Thoracic aorta (tissue), 2 donors: Measurements from ENCODE around the gene ARL17A. TPM values are rescaled to one million over a fixed set of nuclear protein-coding genes. Genes with fewer than 3 reads are reported as not detected.
"Not testable (repeated sequence)": the region's sequence is repeated elsewhere in the genome, so short reads cannot be mapped to it uniquely, and the experiment has no call there.

Source experiments
- ATAC-seq: fragments of 150-250 bp; one replicate; pipeline ENCODE4 v1.8.0; 2017; ENCODE audit warnings: low read depth; ENCODE audit not compliant: insufficient number of reproducible peaks, low FRiP score
- DNase-seq: peaks from one replicate; pipeline ENCODE4 v3.0.0-alpha.2; 2020; ENCODE audit warnings: low spot score
- H3K27ac ChIP-seq, 2 donors: fragments of 200-600 bp; sonication (generic); 1 replicate in 1 of 2; 2 replicates in 1 of 2; pipeline ENCODE4 v1.5.1; 2016; ENCODE audit warnings: mild to moderate bottlenecking in 2 of 2, moderate library complexity in 2 of 2
- H3K27me3 ChIP-seq: fragments of 200-600 bp; sonication (generic); replicated peaks from 2 replicates; pipeline ENCODE4 v1.6.0; 2016; ENCODE audit warnings: mild to moderate bottlenecking; ENCODE audit not compliant: insufficient read depth
- H3K36me3 ChIP-seq: fragments of 200-600 bp; sonication (generic); one replicate; pipeline ENCODE4 v1.5.1; 2016
- H3K4me1 ChIP-seq, 2 donors: fragments of 200-600 bp; sonication (generic); 1 replicate in 1 of 2; 2 replicates in 1 of 2; pipeline versions ENCODE4 v1.5.1 to v1.6.0; 2016; ENCODE audit warnings: low read depth in 2 of 2, mild to moderate bottlenecking in 1 of 2; ENCODE audit not compliant: control insufficient read depth in 1 of 2
- H3K4me3 ChIP-seq: fragments of 200-600 bp; sonication (generic); 2 replicates; pipeline ENCODE4 v1.5.1; 2016; ENCODE audit warnings: mild to moderate bottlenecking
- H3K9me3 ChIP-seq: fragments of 200-600 bp; sonication (generic); 2 replicates; pipeline ENCODE4 v1.5.1; 2016
- total RNA-seq, 2 donors: library from RNA; depleted of rRNA; stranded (reverse); fragments of >200 nt; gene quantifications; one replicate each; pipeline versions ENCODE4 v1.1.0 to v1.2.3, GENCODE V29; 2016

The ARL17A gene
- total RNA-seq, 2 donors from 2014 or later = 13.7 to 16.1 TPM

DNA sequence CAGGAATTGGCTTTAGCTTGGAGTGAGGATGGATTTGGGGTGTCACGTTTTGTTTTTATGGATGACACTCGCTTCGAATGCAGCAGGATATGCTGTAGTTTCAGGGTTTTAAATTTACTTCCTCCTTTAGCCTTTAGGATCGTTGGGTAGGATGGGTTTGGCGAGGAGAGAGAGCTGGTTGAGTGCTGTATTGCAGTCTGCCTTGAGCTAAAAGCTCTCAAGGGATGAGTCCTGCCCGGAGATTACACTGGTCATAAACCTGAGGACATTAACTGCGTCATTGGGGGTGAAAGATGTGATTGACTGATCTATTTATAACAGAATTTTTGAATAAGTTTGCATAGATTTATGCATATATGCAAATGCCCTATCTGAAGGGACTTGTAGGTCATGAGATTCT lies 11.8 kb upstream of the ARL17A start:
- H3K36me3 ChIP-seq, H3K4me1 ChIP-seq, H3K4me3 ChIP-seq, H3K27ac ChIP-seq, DNase-seq, H3K9me3 ChIP-seq, H3K27me3 ChIP-seq: not testable (repeated sequence)
- peak; percentile 50 for ATAC-seq

- not testable (repeated sequence) for H3K36me3 ChIP-seq, H3K4me3 ChIP-seq, H3K27me3 ChIP-seq, DNase-seq, H3K4me1 ChIP-seq, H3K9me3 ChIP-seq, H3K27ac ChIP-seq
- peak; percentile 74 for ATAC-seq
Measured at GRCh38 chr17:46590157-46591146, 11.0 kb upstream of the ARL17A start, which contains the start of gene NSF. TSS of gene NSF (plus strand) at chr17:46590669. CDS start at chr17:46590776, 107 bp downstream.

GRCh38 chr17:46585444-46585843 lies 6.0 kb upstream of the ARL17A start:
- ATAC-seq, H3K4me1 ChIP-seq, DNase-seq, H3K4me3 ChIP-seq, H3K27me3 ChIP-seq, H3K36me3 ChIP-seq, H3K27ac ChIP-seq, H3K9me3 ChIP-seq: not testable (repeated sequence)

DNA sequence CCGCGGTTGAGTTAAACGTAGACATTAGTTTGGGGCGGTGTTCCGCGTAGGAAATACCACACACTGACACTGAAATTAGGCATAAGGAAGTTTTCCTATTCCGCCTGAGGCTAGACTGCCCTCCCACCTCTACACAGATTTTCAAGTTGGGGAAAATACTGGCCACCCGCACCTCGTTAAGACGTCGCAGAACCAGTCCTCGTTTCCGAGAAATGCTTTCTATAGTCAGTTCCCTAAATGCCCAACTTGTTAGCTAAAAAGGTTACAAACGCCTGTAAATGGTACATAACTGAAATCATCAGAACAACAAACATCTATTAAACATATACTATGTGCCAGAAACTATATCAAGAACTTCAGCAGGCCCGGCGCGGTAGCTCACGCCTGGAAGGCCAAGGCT lies 591 bp upstream of the ARL17A start:
- not testable (repeated sequence) for H3K27me3 ChIP-seq, H3K36me3 ChIP-seq, H3K9me3 ChIP-seq, DNase-seq, H3K4me1 ChIP-seq, ATAC-seq
- peak overlapping the region in 1 of 2 donors; percentile 58 for H3K27ac ChIP-seq
- H3K4me3 ChIP-seq = peak overlapping the region; percentile 55

DNA sequence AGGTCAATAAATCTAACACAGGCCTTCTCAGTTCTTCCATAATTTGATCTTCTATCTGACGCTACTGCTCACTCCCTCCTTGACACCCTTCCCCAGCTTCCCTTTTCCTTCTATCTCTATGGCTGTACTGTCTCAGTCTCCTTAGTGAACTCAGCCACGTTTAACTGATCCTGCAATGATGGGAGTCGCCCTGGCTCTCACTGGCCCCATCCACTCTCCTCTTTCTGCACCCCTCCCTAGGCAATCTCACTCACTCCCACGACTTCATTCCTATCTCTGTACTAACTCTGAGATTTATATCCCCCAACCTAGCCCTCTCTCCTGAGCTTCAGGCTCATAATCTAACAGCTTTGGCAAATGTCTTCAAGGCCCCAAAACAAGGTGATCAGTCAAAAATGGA lies 7.7 kb downstream of the ARL17A start:
- not testable (repeated sequence) for H3K27me3 ChIP-seq, H3K9me3 ChIP-seq, ATAC-seq, H3K36me3 ChIP-seq, DNase-seq, H3K4me1 ChIP-seq, H3K27ac ChIP-seq, H3K4me3 ChIP-seq

DNA sequence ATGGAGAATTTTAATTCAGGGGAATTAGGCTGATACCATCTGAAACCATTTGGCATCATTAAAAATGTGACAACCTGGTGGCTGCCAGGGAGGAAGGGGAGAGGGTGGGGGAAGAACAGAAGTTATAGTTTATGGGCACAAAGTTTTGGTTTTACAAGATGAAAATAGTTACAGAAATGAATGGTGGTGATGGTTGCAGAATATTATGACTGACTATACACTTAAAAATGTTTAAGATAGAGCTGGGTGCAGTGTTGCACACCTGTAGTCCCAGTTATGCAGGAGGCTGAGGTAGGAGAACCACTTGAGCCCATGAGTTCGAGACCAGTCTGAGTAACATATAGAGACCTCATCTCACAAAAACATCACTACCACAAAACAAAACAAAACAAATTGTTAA lies 12.5 kb downstream of the ARL17A start:
- not testable (repeated sequence) for DNase-seq, H3K27me3 ChIP-seq, H3K4me3 ChIP-seq, ATAC-seq, H3K36me3 ChIP-seq, H3K9me3 ChIP-seq, H3K4me1 ChIP-seq, H3K27ac ChIP-seq

GRCh38 chr17:46566284-46566683 lies 13.2 kb downstream of the ARL17A start:
- not testable (repeated sequence) for H3K9me3 ChIP-seq, H3K27me3 ChIP-seq, ATAC-seq, H3K4me3 ChIP-seq, DNase-seq, H3K4me1 ChIP-seq, H3K27ac ChIP-seq, H3K36me3 ChIP-seq

DNA sequence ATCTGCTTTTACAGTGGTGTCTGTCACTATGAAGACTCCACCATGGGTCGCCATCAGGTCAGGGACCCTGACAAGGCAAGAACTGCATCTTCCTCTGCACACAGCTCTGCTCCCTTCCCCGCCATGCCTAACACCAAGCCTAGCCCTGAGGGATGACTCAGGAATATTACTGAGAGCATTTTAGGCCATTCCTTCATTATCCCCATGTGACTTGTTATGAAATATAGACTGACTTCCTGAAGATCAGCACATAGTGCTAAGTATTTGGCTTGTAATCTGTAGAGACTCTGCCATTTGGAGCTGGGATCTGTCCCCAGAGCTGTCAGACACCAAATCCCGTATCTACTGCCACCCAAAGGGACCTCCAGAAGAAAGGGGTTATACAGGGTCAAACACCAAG lies 19.4 kb downstream of the ARL17A start:
- not testable (repeated sequence) for H3K9me3 ChIP-seq

GRCh38 chr17:46559155-46559554 lies 20.3 kb downstream of the ARL17A start:
- H3K27me3 ChIP-seq, H3K27ac ChIP-seq, ATAC-seq: not testable (repeated sequence)

More for the DNA sequence above, 19.4 kb downstream of the ARL17A start:
- not testable (repeated sequence) for ATAC-seq, H3K4me3 ChIP-seq, H3K36me3 ChIP-seq, H3K27me3 ChIP-seq, DNase-seq, H3K4me1 ChIP-seq, H3K27ac ChIP-seq

GRCh38 chr17:46548607-46549006 lies 30.9 kb downstream of the ARL17A start:
- not testable (repeated sequence) for H3K4me1 ChIP-seq, H3K9me3 ChIP-seq, H3K27ac ChIP-seq, H3K4me3 ChIP-seq, H3K36me3 ChIP-seq, DNase-seq, H3K27me3 ChIP-seq, ATAC-seq

More at GRCh38 chr17:46559155-46559554, 20.3 kb downstream of the ARL17A start:
- not testable (repeated sequence) for H3K4me1 ChIP-seq, H3K9me3 ChIP-seq, DNase-seq, H3K36me3 ChIP-seq, H3K4me3 ChIP-seq

DNA sequence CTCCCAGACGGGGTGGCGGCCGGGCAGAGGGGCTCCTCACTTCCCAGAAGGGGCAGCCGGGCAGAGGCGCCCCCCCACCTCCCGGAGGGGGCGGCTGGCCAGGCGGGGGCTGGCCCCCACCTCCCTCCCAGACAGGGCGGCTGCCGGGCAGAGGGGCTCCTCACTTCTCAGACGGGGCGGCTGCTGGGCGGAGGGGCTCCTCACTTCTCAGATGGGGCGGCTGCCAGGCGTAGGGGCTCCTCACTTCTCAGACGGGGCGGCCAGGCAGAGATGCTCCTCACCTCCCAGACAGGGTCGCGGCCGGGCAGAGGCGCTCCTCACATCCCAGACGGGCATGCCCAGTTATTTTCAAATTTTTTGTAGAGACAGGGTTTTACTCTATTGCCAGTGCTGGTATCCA lies 44.8 kb downstream of the ARL17A start:
- H3K4me1 ChIP-seq = not testable (repeated sequence)

GRCh38 chr17:46512168-46512567 lies 67.3 kb downstream of the ARL17A start, which contains the start of gene LRRC37A2:
TSS of gene LRRC37A2 (plus strand) at chr17:46512468. CDS start at chr17:46512713, 245 bp downstream.
- not testable (repeated sequence) for H3K4me3 ChIP-seq, ATAC-seq, H3K27me3 ChIP-seq, H3K27ac ChIP-seq, H3K36me3 ChIP-seq, DNase-seq, H3K9me3 ChIP-seq, H3K4me1 ChIP-seq

More for the DNA sequence above, 44.8 kb downstream of the ARL17A start:
- not testable (repeated sequence) for H3K36me3 ChIP-seq, H3K27ac ChIP-seq, H3K4me3 ChIP-seq, H3K9me3 ChIP-seq, DNase-seq, H3K27me3 ChIP-seq, ATAC-seq
